HG03139 (cell line): ENCODE measurements around the gene LGI2.
"Not testable (repeated sequence)": the region's sequence is repeated elsewhere in the genome, so short reads cannot be mapped to it uniquely, and the experiment has no call there.

ENCODE experiments used
- ATAC-seq: cut with Tn5 transposase; IDR thresholded peaks from one replicate; pipeline ENCODE4 v1.9.1; 2021; ENCODE audit not compliant: unreplicated experiment

Gene LGI2

DNA sequence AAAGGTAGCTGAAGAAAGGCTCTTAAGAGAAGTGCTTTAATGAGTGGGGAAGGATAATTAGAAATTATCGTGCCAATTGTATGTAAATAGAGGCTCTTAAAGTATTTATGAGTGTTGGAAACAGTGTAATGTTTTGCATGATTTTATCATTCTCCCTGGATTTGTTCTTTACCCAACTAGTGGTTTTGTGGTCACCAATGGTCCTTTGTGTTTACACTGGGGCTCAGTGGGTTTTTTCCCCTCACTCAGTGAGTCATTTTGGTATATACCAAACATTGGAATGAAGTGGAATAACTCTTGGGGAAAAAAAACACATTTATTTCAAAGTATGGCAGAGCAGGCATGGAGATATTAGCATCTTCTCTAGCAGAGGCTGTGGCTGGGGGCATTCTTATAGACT, 20.8 kb upstream of the LGI2 start:
- ATAC-seq = no peak

DNA sequence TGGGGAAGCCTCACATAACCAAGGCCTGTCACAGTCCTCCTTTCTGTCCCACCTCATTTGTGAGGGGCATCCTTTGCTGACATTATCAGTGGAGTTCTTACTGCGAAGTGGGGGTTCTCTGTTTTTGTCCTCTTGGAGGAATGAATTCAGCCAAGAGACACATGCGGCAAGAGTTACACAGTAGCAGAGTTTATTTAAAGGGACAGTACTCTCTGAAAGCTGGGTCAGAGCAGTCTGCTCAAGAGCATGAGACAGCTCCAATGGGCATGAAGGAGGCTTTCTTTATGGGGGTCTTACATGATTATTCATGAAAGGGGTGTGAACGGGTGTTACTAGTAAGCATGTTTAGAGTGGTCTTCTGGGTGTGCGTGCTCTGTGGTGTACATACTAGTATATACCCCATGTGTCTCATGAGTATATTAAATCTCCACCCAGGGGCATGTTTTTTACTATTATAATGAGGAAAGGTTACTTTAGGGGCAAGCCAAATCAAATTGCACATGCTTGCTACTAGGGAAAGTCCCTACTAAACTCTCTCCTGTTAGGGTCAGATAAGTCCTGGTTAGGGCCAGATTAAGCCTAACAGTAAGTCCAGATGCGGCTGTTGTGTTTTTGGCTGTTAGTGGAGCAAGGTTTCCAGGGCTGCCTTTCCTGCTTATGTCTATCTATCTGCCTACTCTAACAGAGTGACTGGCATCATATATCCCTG, 19.8 kb upstream of the LGI2 start:
- no peak for ATAC-seq

DNA sequence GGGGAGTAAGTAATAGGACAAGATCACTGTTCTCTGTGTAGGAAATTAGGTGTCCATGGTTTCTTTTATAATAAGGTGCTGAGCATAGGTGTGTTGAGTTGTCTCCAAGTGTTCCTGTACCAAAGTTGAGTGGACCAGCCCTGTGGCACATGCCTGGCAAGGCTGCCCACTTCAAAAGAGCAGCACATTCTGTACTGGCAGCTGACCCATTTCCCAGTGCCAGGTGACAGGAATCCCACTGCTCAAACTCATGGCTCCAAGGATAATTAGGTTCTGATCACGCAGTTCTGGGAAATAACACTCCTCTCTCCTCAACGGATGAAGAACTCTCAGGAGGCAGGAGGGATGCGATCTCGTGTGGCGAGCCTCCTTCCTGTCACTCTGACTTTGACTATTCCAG, 12.8 kb upstream of the LGI2 start:
- no peak for ATAC-seq

DNA sequence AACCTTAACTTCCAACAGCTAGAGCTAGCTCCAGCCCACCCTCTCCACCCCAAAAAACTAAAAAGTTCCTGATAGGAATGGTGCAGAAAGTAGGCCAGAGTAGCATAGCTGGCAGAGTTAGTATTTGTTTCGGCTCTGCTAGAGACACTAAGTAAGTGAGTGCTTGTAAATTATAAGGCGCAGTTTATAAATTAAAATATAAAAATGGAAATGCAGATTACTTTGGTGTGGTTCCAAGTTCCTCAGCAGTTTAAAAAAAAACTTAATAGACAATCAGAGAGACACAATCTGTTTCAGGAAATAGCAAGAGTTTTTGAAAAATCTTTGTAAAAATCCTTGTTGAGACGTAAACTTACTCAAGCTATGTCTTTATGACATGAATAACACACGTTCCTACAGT, 2.8 kb upstream of the LGI2 start:
- ATAC-seq = no peak

DNA sequence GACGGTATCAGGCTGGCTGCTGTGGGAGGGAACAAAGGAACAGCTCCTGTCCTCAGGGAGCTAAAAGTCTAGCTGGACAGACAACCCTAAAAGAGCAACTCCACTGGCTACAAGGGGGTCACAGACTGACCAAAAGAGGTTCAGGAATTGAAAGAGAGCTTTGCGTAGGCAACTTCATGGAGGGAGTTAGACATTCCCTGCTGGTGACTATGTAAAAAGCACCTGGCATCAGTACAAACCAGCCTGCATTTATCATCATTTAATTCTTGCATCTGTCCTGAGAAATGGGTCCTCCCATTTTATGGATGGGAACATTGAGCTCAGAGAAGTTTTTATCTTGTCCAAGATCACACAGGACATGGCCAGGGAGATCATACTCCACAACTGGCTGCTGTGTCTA, 1.4 kb upstream of the LGI2 start:
- no peak for ATAC-seq

DNA sequence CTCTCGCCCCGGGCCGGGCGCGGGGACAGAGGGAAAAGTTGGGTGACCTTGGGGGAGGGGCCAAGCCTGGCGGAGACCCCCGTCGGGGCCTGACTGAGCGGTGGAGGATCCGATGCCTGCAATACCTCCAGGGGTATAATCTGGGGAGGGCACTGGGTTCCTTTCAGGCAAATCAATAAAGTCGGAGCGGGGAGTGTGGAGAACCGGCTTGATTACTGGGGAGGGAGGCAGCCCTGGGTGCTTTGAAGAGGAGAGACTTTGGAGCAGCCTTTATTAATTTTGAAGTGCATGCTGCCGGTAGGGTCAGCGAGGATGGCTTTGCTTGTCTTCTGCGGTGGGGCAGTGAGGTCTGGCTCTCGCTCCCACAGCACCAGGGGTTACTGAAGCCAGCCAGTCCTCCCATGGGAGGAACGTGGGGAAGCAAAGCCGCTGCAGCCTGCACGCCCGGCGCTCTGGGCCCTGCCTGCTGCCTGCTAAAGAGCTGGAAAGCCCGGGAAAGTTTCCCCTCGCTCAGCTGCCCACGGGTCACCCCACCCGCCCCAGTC, 403 bp upstream of the LGI2 start:
- ATAC-seq = no peak

DNA sequence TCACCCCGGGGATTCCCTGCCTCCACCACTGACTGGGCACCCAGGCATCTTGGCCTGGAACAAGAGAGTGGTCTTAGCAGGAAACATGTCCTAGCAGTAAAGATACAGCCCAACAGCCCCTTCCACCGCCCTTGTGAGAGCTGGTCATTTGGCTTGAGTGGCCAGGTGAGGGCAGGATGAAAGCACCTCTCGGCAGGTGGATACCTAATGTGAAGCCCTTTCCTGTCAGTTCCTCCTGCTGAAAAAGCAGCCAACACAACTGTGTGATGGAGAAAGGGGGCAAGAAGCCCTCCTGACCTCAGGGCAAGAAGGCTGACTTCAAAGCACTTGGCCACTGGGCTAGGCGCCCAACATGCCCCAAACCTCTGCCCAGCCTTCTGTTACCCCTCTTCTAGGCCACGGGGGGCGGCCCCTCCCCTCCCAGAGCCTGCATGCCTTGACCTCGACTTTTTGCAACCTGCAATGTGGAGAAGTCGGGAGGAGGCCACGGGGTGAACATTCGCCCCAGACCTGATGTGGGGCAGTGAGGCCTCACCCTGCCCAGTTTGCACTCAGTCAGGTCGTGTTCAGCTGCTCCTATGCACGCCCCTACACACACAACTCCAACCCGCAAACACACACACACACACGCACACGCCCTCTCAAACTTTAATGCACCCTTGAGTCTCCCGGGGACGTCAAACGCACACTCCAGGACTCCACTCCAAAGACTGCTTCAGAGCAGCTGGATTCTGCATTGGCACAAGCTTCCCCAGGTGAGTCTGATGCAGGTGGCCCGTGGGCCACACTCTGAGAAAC, 1.1 kb downstream of the LGI2 start:
- ATAC-seq = no peak

DNA sequence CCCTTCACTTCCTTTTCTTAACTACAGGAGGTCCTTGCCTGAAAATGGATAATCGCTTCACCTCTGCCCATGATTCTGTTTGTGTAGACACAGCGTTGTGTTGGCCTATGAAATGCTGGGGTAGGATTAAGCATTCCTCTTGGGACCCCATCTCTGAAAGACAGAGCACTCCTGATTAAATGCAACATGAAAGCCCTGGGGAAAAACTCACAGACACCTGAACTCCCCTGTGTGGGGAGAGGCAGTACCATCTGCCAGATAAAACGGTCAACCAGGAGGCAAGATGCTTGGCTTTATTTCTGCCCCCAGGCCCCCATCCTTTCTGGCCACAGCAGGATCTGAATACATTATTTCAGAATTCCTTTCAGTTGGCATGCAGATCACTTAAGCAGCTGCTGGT, 1.9 kb downstream of the LGI2 start:
- no peak for ATAC-seq

DNA sequence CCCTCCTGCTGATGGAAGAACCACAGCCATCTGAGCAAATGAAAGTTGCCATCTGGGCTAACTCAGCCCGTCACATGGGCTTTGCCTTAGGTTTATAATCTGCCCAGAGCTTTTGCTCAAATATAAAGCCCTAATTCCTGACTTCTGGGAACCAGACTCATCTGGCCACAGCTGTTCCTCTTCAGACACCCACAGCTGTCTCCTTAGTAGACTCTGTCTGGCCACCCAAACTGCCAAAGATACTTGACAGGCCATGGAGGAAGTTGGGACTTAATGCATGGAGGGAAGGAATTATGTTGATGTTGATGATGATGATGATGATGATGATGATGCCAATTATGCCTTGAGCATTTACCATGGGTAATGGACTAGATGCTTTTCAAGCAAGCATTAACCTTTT, 8.0 kb downstream of the LGI2 start:
- ATAC-seq = no peak

DNA sequence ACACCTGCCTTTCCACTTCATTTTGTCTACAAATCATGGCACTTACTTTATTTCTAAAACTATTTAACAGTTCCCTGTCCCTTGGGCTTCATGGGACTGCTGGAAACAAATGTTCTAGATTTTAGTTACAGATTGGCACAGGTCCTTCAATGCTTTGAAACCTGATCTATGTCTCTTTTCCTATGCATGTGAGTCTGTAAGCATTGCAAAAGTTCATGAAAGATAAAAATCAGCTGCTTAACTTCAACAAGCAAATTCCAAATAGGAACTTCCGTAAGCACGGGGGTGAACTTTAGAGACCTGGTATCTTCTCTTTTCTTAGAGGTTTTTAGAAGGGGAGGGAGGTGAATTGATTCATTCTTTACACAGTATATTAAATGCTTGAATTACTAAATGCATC, 9.5 kb downstream of the LGI2 start:
- no peak for ATAC-seq

DNA sequence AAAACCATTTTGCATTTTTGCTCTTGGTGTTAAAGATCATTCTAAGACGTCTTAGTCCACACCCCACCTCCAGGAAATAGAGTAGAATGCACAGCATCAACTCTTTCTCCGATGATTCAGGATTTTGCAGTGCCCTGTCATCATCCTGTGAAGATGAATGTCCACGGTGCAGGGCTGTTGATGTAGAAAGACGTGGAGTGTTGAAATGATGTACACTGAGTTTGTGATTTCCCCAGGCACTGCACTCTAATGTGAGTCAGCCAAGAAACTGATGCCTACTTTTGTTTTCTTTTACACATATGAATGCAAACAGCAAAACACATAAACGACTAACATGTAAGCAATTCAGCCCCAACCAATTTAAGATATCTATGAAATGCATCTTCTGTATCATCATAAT, 10.5 kb downstream of the LGI2 start:
- no peak for ATAC-seq

DNA sequence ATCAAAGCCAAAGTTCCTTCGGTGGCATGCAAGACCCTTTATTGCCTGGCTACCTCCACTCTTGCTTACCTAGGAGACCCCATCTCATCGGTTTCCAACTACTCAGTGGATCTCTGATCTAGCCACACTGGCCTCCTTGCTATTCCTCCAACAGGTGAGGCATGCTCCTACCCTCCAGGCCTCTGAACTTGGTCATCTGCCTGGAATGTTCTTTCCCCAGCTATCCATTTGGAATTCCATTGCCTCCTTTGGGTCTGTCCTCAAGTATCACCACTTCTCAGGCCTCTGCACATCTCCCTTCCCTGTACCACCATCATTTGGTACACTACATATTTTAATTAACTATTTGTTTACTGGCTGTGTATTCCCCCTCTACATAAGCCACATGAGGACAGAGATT, 11.2 kb downstream of the LGI2 start:
- ATAC-seq = no peak

DNA sequence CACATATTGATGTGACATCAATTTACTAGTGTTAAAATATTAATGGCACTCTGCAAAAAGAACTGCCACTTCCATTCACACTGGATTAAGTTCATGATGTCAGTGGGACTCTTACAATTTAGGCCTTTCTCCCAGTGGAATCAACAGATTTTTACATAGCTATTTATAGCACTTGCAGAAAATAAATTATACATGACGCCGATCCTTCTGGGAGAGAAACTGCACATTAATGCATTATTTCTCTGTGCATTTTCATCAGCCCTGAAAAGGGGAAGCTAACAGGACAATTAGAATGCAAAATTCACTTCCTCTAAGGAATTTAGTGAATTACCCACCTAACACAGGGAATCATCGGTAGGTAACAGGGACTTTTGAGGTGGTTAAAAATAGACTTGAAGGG, 15.7 kb downstream of the LGI2 start:
- ATAC-seq = no peak

DNA sequence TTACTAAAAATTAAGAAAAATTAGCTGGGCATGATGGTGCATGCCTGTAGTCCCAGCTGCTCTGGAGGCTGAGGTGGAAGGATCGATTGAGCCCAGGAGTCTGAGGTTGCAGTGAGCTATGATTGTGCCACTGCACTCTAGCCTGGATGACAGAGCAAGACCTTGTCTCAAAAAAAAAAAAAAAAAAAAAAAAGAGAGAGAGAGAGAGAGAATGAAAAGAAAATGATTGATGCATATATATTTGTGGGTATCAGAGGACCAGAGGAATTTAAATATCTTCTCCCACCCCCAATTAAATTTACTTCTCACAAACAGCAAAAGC, 16.1 kb downstream of the LGI2 start:
- not testable (repeated sequence) for ATAC-seq

DNA sequence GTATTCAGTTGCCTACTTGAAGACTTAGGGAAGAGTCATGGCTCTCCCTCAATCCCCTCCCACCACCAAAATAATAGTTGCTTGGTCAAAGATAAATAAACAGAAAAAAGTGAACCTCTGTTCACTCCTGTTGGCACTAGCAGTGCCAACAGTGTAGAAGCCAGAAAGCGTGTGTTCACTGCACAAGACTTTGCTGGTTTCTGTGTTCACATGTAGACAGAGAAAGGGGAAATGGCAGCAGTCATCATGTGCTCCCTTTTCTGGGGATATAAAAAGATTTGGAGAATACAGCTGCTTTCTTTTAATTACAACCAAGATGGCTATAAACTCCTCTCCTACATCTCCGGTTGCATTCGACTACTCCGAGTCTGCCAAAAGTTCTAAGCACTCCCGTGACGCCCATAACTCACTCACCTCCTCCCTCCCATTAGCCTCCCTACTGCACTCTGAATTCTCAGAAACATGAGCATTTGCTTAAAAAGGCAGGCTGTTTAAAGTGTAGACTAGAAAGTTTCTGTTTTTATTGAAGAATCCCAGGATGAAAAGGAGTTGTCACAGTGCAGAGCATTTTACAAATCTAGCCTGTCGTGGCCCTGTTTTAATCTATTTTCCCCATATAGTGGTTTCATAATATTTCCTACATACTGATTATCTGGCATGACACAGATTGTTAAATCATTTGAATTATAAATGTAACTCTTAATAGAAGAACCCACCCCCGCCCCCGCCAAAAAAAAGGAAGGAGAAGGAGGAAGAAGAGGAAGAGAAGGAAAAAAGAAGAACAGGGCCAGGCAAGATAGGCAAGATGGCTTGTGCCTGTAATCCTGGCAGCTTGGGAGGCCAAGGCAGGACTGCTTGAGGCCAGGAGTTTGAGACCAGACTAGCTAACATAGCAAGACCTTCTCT, 16.7 kb downstream of the LGI2 start:
- ATAC-seq = no peak

DNA sequence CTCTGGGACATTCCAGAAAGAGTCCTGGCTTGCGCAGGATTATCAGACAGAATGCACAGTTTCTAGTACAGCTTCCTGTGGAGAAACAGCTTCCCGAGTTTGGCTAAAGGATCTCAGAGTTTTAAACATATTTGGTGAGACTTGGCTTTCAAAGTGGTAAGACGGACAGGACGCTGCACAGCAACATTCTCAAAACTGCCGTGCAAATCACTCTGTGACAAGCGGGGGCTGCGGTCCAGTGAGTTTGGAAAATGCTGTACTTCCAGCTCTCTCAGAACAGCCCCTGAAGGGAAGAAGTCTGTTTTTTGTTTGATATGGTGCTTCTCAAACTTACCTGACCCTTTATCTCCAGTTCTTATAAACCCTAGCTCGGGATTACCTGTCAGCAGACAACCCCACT, 18.1 kb downstream of the LGI2 start:
- no peak for ATAC-seq

DNA sequence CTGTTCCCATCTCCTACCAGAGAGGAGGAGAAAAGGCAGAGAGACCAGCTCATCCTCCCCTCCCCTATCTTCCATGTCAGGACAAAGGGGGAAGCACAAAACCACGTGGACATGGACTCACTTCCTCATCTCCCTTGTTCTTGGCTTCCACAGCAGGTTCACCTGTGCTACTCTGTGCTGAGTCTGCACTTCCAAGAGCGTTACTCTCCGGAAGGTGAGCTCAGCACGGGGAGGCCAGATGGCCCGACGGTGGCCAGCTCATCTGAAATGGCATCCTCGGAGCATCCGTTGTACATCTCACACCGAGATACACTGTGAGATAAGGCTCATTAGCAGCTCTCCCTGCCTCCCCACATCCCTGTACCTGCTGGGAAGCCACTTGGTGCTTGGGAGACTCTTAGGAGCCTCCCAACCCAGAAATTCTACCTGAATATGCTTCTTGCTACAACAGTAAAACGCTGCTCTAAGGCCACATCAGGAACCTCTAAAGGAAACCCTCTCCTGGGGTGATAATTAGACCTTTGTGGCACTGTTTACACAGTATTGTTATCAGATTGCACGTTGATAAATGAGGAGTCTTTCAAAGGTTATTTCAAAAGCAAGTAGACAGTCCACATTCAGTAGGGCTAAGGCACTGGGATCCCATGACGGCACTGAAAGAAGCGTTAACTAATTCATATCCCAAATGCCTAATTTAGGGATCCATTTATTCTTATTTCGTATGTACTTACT, 19.4 kb downstream of the LGI2 start:
- no peak for ATAC-seq

DNA sequence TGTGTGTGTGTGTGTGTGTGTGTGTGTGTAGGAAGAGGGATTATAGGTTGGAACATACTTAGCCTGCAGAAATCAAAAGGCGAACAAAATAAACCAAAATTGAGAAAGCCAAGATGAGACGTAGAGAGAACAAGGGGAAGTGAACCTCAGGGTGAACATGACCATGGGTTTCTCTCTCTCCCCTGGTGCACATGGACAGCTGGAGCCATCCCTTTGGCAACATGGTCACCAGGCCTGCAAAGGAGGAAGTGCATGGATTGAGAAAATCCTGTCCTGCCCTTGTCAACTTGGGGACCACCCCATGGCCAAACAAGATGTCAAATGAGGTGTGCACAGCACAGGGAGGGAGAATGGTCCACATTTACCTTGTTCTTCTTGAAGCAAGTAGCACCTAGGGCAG, 23.1 kb downstream of the LGI2 start:
- no peak for ATAC-seq

DNA sequence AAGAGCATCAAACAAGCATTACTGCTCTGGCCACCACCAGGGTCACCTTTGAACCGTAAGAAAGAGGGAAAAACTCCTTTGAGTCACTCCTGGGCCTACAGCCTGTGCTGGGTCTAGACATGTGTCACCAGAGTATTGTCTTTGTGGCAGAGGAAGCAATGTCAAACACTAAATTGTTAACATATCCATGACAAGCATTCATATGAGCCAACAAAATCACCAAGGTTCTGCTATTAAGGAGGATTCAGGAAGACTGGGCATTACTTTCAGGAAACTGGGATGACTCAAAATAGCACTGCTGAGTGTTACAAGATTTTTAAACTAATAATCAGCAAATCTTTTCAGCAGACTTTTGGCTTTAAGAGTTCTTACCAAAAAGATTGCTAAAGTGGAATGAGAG, 28.1 kb downstream of the LGI2 start:
- no peak for ATAC-seq

DNA sequence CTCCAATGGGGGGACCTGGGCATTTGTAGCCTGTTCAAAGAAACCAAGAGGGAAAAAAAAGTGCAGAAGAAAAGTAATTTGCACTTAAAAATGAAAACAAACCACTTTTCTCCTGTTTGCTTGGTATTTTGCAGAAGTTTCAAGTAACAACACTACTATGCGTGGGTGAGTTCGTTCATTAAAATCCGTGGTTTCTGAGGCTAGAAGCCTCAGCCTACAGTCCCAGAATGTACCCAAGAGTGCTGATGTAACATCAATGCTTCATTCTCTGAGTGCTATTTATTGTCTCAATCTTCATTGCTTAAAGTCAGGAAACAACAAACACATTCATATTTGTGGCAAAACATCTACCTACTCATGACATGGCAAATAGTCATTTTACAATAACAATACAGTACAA, 29.2 kb downstream of the LGI2 start:
- no peak for ATAC-seq

DNA sequence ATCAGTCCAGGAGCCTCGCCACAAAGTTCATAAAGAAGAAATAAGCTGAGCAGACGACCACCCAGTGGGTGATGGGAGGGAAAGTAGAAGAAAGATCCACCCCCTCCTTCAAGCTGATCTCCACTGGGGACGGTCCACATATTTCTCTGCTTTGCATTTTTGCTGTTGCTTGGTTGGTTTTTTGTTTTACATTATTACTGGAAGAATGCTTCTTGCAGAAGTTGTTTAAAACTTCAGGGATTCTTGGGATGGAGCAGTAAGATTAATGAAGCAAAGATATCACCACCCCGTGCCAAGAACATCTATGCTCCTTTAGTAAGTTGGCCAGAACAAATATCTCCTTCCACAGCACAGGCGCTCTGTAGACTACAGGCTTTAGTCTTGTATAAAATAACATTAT, 30.1 kb downstream of the LGI2 start:
- ATAC-seq = no peak
